WERI-Rb-1 (cell line): ENCODE measurements around the gene KLC1.

Experiments used
- DNase-seq: peaks from one replicate; pipeline ENCODE4 v3.0.0-alpha.2; 2020
- H3K27ac ChIP-seq: fragments of 250-450 bp; sonication (Bioruptor Pico); 2 replicates; pipeline ENCODE4 v1.5.1; 2020; ENCODE audit warnings: mild to moderate bottlenecking, moderate library complexity
- H3K27me3 ChIP-seq: fragments of 250-450 bp; sonication (Bioruptor Pico); 2 replicates; pipeline ENCODE4 v1.5.1; 2021; ENCODE audit warnings: mild to moderate bottlenecking, low read depth, moderate library complexity; ENCODE audit not compliant: insufficient read depth, severe bottlenecking
- H3K36me3 ChIP-seq: fragments of 250-450 bp; sonication (Bioruptor Pico); 2 replicates; pipeline ENCODE4 v1.5.1; 2020; ENCODE audit warnings: mild to moderate bottlenecking, moderate library complexity
- H3K4me3 ChIP-seq: 2 replicates; pipeline ENCODE4 v1.5.1; 2011; ENCODE audit warnings: low read depth, mild to moderate bottlenecking, control low read depth, low read length
- H3K9me3 ChIP-seq: fragments of 250-450 bp; sonication (Bioruptor Pico); 2 replicates; pipeline ENCODE4 v1.5.1; 2021; ENCODE audit warnings: mild to moderate bottlenecking, moderate library complexity; ENCODE audit not compliant: severe bottlenecking
- TF ChIP-seq, protein P1 (sequence below): IDR thresholded peaks from 2 replicates; pipeline ENCODE4 v1.5.1; 2011; ENCODE audit warnings: low read depth, mild to moderate bottlenecking, control low read depth, inconsistent platforms, low read length

KLC1 gene

GRCh38 chr14:103705504-103706284, 76.7 kb downstream of the KLC1 start:
- H3K9me3 ChIP-seq: no peaks in the 10 kb centered on the region
- no peaks in the 10 kb centered on the region for H3K27me3 ChIP-seq
- TF ChIP-seq, protein P1, sequence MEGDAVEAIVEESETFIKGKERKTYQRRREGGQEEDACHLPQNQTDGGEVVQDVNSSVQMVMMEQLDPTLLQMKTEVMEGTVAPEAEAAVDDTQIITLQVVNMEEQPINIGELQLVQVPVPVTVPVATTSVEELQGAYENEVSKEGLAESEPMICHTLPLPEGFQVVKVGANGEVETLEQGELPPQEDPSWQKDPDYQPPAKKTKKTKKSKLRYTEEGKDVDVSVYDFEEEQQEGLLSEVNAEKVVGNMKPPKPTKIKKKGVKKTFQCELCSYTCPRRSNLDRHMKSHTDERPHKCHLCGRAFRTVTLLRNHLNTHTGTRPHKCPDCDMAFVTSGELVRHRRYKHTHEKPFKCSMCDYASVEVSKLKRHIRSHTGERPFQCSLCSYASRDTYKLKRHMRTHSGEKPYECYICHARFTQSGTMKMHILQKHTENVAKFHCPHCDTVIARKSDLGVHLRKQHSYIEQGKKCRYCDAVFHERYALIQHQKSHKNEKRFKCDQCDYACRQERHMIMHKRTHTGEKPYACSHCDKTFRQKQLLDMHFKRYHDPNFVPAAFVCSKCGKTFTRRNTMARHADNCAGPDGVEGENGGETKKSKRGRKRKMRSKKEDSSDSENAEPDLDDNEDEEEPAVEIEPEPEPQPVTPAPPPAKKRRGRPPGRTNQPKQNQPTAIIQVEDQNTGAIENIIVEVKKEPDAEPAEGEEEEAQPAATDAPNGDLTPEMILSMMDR: no peak
- H3K36me3 ChIP-seq: peaks cover 93% of the 10 kb centered on the region
- H3K27ac ChIP-seq: no peak overlapping the region
- no peak for DNase-seq
- H3K4me3 ChIP-seq: no peak overlapping the region

DNA sequence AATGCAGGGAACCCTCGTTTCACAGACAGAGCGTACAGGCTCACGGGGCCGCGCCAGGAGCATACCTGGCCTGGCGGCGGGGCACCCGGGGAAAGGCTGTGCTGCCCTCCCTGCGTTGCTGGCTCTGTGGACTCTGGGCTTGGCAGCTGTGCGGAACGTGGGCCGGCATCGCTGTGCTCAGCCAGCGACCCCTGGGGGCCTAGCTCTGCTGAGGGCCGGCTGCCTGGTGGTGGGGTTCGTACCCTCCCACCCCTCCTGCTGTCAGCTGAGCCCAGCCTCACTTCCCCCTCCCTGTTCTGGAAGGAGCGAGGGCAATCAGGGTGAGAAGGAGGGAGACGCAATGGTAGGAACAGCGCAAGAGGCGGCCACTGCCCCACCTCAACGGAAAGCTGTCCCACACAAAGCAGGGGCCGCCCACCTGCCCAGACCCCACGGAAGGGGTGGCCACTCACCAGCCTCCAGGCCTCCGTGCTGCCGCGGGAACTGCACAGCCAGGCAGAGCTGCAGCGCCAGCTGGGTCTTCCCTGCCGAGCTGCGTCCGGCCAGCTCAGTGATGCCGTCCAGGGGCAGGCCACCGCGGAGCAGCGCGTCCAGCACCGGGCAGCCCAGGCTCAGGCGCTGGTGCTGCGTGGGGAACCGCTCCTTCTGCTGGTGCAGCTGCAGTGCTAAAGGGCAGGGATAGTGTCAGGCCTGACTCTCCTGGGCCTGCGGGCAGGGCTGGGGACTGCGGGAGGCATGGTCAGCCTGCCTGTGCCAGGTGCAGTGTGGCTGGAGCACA, 77.7 kb downstream of the KLC1 start:
- no peaks in the 10 kb centered on the region for H3K27me3 ChIP-seq
- no peaks in the 10 kb centered on the region for H3K9me3 ChIP-seq
- TF ChIP-seq, protein P1: no peak
- H3K27ac ChIP-seq: no peak overlapping the region
- no peak overlapping the region for H3K4me3 ChIP-seq
- H3K36me3 ChIP-seq: peaks cover 95% of the 10 kb centered on the region
- no peak for DNase-seq

DNA sequence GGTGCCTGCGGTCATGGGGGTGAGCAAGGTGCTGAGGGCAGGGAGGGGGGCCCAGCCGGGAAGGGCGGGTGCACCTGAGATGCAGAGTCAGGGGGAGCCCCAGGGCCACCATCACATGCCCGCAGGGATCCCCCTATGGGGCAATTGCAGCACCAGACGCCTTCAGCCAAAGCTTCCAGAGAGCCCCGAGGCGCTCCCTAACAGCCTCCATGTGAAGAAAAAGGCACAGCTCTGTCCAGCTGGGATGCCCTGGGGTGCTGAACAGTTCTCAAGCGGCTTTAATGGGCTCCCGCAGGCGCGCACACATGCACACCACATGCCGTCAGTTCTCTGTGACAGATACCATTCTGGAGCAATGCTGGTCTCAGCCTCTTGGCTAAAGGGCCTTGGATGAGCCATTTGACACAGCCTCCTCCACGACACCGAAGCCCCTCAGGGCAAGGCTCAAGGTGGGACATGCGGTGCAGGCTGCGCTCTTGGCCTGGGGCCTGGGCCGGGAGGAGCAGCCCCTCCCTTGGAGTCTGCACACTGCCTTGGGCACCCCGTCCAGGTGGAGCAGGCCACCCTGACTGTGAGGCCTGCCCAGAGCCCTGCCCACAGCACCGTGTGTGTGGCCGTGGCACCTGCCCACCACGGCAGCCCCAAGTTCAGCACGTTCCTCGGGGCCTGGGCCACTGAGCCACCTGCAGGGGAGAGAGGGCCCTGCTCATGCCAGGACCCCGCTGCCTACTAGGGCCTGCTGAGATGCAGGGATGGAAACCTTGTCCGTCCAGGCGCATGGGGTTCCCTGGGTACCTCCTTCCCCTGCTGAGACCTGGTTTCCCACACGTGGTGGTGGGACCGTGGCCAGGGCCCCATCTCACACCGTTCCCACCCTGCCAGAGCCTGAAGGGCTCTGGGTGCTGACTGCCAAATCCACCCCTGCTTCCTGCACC, 78.6 kb downstream of the KLC1 start:
- peaks cover 90% of the 10 kb centered on the region for H3K36me3 ChIP-seq
- TF ChIP-seq, protein P1: no peak
- no peaks in the 10 kb centered on the region for H3K27me3 ChIP-seq
- H3K27ac ChIP-seq: no peak overlapping the region
- DNase-seq: no peak
- no peaks in the 10 kb centered on the region for H3K9me3 ChIP-seq
- no peak overlapping the region for H3K4me3 ChIP-seq

GRCh38 chr14:103708750-103709187, 79.8 kb downstream of the KLC1 start:
- TF ChIP-seq, protein P1: no peak
- H3K36me3 ChIP-seq: peaks cover 90% of the 10 kb centered on the region

GRCh38 chr14:103709814-103710213, 80.8 kb downstream of the KLC1 start:
- Histone ChIP-seq H3K27me3 (no peaks in the 10 kb centered on the region), H3K4me3 (no peak overlapping the region), H3K36me3 (peaks cover 83% of the 10 kb centered on the region), H3K9me3 (no peaks in the 10 kb centered on the region), H3K27ac (no peak overlapping the region)
- TF ChIP-seq, protein P1: no peak
- no peak for DNase-seq

More at GRCh38 chr14:103708750-103709187, 79.8 kb downstream of the KLC1 start:
- Histone ChIP-seq H3K27ac (no peak overlapping the region), H3K27me3 (no peaks in the 10 kb centered on the region), H3K9me3 (no peaks in the 10 kb centered on the region), H3K4me3 (no peak overlapping the region)
- DNase-seq: no peak
